Mucosa of descending colon (tissue), 3 donors: ENCODE data around the gene CLCF1. TPM values are rescaled to one million over a fixed set of nuclear protein-coding genes. Genes with fewer than 3 reads are reported as not detected.

Experiments used
- ATAC-seq: fragments of 200-7000 bp; cut with Tn5 transposase; one replicate; pipeline ENCODE4 v1.9.1; 2020; ENCODE audit warnings: mild to moderate bottlenecking, moderate library complexity
- DNase-seq, 3 donors: peaks; one replicate each; pipeline ENCODE4 v3.0.0-alpha.2; 2020
- H3K36me3 ChIP-seq: fragments of 200-600 bp; one replicate; pipeline ENCODE4 v1.8.0; 2021; ENCODE audit warnings: low read depth, mild to moderate bottlenecking
- H3K4me1 ChIP-seq: fragments of 200-600 bp; one replicate; pipeline ENCODE4 v1.8.0; 2021; ENCODE audit warnings: low read depth, mild to moderate bottlenecking
- H3K4me3 ChIP-seq: fragments of 200-600 bp; one replicate; pipeline ENCODE4 v1.8.0; 2021; ENCODE audit warnings: mild to moderate bottlenecking
- H3K9me3 ChIP-seq: fragments of 200-600 bp; one replicate; pipeline ENCODE4 v1.8.0; 2021; ENCODE audit warnings: mild to moderate bottlenecking
- intact Hi-C, 2 donors: fragments of 100-400 bp; cut with DNase I in 1 of 2; cut with micrococcal nuclease in 1 of 2; formaldehyde crosslinking; loops; one replicate each; pipeline versions ENCODE4 v1.11.0 to v1.11.1; 2022; cut with DNase I, micrococcal nuclease
- total RNA-seq, 3 donors: library from RNA; stranded (reverse); fragmentation: NEBNext Ultra II Directional in 2 of 3; extraction: Animal tissue kit (Norgen Biotek cat#: 25700) in 2 of 3; gene quantifications; one replicate each; pipeline versions ENCODE4 v1.2.1 to v1.2.4, GENCODE V29; 2021 to 2023
- TF ChIP-seq, protein P1 (sequence below): fragments of 200-600 bp; IDR thresholded peaks from one replicate; pipeline ENCODE4 v1.8.0; 2022; ENCODE audit warnings: antibody characterized with exemption, mild to moderate bottlenecking
- donor health status: DM: no; HTN: no; CAD: no; lungs with moderate emphysema.
- donor health status: DM: no; HTN: no; CAD: no.
- donor health status: DM: no; HTN: yes; CAD: no.

CLCF1 gene
- total RNA-seq, 3 donors from 2014 or later: 2.2 to 3.0 (median 2.7) TPM

DNA sequence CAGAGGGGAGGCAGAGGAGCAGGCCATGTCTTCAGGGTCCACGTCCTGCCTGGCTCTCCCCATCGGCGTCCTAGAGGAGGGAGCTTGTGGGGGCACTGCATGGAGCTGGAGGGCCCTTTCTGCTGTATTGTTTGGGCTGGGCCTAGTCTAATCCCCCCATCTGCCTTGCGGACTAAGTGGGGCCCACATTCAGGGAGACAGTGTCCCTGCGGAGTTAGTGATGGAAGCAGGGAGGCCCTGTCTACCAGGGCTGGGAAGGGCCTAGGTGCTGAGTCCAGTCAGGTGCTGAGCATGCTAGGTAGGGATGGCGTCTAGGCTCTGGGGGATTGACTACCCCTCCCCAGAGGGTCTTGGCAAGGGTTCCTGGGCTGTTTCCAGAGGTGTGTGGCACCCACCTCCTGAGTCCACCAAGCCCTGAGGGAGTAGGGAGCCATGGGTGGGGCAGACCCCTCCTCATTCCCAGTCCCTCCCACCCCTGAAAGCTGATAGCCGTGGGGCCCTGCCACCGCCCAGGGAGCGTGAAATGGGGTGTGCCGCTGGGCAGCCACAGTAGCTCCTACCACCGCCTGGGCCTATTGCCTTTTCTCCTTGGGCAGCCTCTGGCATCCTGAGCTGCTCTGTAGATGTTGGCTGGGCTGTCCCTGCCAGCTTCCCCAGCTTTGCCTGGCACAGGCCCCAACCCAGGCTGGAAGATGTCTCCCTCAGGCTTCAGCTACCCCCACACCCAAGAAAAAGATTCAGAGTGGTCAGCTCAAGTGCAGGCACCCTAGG, 18.2 kb downstream of the CLCF1 start:
- Histone ChIP-seq H3K36me3 (no peaks in the 10 kb centered on the region), H3K4me3 (no peak overlapping the region), H3K9me3 (no peaks in the 10 kb centered on the region), H3K4me1 (peaks cover 57% of the 10 kb centered on the region)
- DNase-seq (peak; percentile 45 to 65 (median 63)), ATAC-seq (no peak)
- TF ChIP-seq, protein P1, sequence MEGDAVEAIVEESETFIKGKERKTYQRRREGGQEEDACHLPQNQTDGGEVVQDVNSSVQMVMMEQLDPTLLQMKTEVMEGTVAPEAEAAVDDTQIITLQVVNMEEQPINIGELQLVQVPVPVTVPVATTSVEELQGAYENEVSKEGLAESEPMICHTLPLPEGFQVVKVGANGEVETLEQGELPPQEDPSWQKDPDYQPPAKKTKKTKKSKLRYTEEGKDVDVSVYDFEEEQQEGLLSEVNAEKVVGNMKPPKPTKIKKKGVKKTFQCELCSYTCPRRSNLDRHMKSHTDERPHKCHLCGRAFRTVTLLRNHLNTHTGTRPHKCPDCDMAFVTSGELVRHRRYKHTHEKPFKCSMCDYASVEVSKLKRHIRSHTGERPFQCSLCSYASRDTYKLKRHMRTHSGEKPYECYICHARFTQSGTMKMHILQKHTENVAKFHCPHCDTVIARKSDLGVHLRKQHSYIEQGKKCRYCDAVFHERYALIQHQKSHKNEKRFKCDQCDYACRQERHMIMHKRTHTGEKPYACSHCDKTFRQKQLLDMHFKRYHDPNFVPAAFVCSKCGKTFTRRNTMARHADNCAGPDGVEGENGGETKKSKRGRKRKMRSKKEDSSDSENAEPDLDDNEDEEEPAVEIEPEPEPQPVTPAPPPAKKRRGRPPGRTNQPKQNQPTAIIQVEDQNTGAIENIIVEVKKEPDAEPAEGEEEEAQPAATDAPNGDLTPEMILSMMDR: no peak
- intact Hi-C loops: no loop called here

DNA sequence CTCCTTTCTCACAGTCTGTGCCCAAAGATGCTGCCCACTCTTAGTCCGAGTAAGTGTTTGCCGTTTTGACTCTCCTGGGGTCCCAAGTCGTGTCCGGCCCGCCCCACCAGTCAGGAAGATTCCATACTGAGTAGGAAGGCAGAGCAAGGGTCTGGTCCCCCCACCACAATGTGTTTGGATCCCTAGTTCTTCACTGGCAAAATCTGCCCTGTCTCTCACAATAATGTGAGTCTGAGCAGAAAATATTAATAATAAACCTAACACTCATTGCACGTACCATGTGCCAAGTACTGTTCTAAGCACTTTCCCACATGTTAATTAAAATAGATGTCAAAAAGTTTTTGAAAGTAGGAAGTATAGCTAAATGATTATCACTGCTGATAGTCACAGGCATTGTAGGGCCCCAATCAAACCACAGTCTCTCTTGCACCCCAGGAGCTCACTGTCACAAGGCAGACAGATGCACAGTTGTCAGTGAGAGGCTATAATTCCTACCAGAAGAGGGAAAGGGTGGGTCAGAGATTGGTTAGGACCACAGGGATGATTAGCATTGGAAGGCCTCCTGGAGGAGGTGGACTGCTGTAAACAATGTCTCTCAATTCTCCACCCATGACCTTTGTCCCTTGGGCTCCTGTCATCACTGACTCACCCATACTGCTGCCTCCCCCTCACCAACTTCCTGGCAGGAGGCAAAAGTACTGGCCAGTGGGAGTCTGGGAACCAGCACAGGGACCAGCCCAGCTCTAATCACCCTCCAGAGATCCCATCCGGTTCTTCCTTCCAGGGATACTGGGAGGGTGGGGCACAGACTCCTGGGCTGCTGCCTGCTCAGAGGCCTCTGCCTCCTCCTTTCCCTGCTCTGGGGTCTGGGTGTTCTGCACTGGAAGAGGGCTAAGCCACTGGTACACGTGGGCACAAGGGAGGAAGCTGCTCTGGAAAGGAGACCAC, 19.0 kb downstream of the CLCF1 start:
- peaks cover 57% of the 10 kb centered on the region for H3K4me1 ChIP-seq
- no peaks in the 10 kb centered on the region for H3K9me3 ChIP-seq
- H3K36me3 ChIP-seq: no peaks in the 10 kb centered on the region
- DNase-seq (peak; percentile 85 to 90 (median 88)), ATAC-seq (peak; percentile 62)
- TF ChIP-seq, protein P1: no peak
- H3K4me3 ChIP-seq: no peak overlapping the region
- intact Hi-C loops: no loop called here

DNA sequence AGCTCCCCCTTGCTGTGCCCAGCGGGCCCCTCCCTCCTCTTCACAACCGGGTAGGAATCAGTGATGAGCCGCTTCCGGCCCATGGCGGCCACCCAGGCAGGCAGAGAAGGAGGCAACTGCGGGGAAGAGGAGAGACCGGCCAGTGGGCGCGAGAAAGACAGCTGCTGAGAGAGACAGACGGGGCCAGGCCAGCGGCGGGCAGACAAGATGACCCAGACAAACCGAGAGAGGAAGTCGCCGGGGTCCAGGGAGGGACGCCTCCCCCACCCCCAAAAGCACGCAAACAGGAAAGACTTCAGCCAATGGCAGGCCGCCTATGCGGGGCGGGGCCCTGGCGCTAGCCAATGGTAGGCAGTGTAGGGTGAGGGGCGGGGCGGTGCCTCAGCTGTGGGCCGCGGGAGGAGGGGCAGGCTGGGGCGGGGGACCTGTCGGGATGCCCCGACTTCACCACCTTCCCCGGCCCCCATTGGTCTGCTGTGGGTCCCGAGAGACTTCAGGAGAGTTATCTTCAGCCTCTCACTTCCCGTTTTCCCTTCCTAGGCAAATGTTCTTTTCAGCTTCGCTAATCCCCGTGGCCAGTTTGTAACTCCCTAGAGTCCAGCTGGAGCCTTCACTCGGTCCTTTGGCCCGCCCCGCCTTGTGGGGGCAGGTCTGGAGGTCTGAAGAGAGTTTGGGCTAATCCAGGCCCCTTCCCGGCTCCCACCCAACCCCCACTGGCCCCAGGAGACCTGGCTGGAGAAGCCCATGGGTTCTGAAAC, 19.9 kb downstream of the CLCF1 start, which contains the start of gene POLD4:
Gene POLD4 (minus strand): TSS at position 230 of the 758 bp plus-strand sequence. CDS start 147 bp downstream, at position 83.
- TF ChIP-seq, protein P1: no peak
- intact Hi-C loops: no loop called here
- H3K4me3 ChIP-seq: peak within 1 kb of the TSS; percentile 67
- DNase-seq (peak; percentile 99 to 100 (median 99)), ATAC-seq (peak; percentile 76)
- peaks cover 57% of the 10 kb centered on the region for H3K4me1 ChIP-seq
- H3K9me3 ChIP-seq: no peaks in the 10 kb centered on the region
- no peaks in the 10 kb centered on the region for H3K36me3 ChIP-seq

- DNase-seq (peak in 2 of 3 donors; percentile 67 to 88), ATAC-seq (peak; percentile 32)
- TF ChIP-seq, protein P1: no peak
- intact Hi-C loops: no loop called here
- Histone ChIP-seq H3K4me1 (peaks cover 57% of the 10 kb centered on the region), H3K36me3 (no peaks in the 10 kb centered on the region), H3K9me3 (no peaks in the 10 kb centered on the region), H3K4me3 (peak overlapping the region; percentile 67)
These were observed 20.7 kb downstream of the CLCF1 start for GRCh38 chr11:67352546-67353316.
